Activated naive CD4-positive, alpha-beta T cell treated with anti-CD3 and anti-CD28 coated beads, Interleukin-2, amount 10 ng/mL, durations not matched to agents 7 days and 5 days (primary cell): ENCODE data around the gene LRRC42.
"Not testable (repeated sequence)": the region's sequence is repeated elsewhere in the genome, so short reads cannot be mapped to it uniquely, and the experiment has no call there.

Experiments used
- CTCF ChIA-PET: fragments of 350-600 bp; sonication (Branson Sonifier 250); formaldehyde crosslinking; loops from one replicate; lab custom pipeline; 2021; ENCODE audit warnings: antibody characterized with exemption; lab: Charles Lee
- DNase-seq: peaks from one replicate; pipeline ENCODE4 v3.0.0-alpha.2; 2020
- H3K27ac Mint-ChIP-seq: one replicate; pipeline ENCODE4 v1.8.0; 2021; ENCODE audit warnings: mild to moderate bottlenecking, moderate library complexity, mixed read lengths
- H3K27me3 Mint-ChIP-seq: one replicate; pipeline ENCODE4 v1.8.0; 2021; ENCODE audit warnings: mild to moderate bottlenecking, mixed read lengths
- H3K36me3 Mint-ChIP-seq: one replicate; pipeline ENCODE4 v1.8.0; 2021; ENCODE audit warnings: mixed read lengths
- H3K4me1 Mint-ChIP-seq: one replicate; pipeline ENCODE4 v1.8.0; 2021; ENCODE audit warnings: mixed read lengths
- H3K4me3 Mint-ChIP-seq: one replicate; pipeline ENCODE4 v1.8.0; 2021; ENCODE audit warnings: mild to moderate bottlenecking, moderate library complexity, mixed read lengths
- H3K9me3 Mint-ChIP-seq: one replicate; pipeline ENCODE4 v1.8.0; 2021; ENCODE audit warnings: mixed read lengths

The LRRC42 gene

DNA sequence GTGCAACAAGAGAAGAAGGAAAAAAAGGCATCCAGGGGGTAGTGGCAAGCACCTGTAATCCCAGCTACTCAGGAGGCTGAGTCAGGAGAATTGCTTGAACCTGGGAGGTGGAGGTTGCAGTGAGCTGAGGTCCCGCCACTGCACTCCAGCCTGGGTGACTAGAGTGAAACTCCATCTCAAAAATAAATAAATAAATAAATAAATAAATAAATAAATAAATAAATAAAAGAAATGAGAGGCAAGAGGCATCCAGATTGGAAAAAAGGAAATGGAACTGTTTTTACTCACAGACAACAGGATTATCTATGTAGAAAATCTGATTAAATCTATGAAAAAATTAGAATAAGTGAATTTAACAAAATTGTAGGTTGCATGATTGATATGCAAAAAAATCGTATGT lies 48.4 kb downstream of the LRRC42 start:
- H3K27me3 Mint-ChIP-seq, H3K4me1 Mint-ChIP-seq, DNase-seq, H3K27ac Mint-ChIP-seq, H3K4me3 Mint-ChIP-seq, H3K9me3 Mint-ChIP-seq, CTCF ChIA-PET, H3K36me3 Mint-ChIP-seq: not testable (repeated sequence)

DNA sequence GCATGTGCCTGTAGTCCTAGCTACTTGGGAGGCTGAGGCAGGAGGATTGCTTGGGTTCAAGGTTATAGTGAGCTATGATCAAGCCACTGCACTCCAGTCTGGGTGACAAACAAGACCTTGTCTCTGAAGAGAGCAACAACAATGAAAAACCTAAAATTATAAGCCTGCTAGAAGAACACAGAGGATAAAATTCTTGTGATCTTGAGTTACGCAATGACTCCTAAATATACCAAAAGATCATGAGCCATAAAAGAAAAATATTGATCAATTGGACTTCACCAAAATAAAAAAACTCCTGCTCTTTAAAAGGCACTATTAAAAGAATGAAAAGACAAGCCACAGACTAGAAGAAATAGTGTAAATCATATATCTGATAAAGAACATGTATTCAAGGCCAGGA lies 49.5 kb downstream of the LRRC42 start:
- H3K4me1 Mint-ChIP-seq, result no peaks in the 10 kb centered on the region
- no peak for DNase-seq
- H3K36me3 Mint-ChIP-seq, result no peaks in the 10 kb centered on the region
- peaks cover 4% of the 10 kb centered on the region for H3K27me3 Mint-ChIP-seq
- no peak overlapping the region for H3K4me3 Mint-ChIP-seq
- no peak overlapping the region for H3K27ac Mint-ChIP-seq
- CTCF ChIA-PET, result interaction anchor here (0.8 kb wide), 1 partner anchor 48 kb away, joined by 3 read pairs; no protein-coding TSS in a partner anchor
- no peaks in the 10 kb centered on the region for H3K9me3 Mint-ChIP-seq

DNA sequence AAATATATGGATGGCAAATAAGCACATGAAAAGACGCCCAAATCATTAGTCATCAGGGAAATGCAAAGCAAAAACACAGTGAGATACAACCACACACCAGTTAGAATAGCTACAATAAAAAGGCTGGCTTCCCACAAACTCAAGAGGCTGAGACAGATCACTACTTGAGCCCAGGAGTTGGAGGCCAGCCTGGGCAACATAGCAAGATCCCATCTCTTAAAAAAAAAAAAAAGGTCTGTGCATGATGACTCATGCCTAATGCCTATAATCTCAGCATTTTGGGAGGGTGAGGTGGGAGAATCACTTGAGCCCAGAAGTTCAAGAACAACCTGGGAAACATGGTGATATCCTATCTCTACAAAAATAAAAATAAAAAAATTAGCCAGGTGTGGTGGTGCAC lies 52.1 kb downstream of the LRRC42 start:
- no peak for DNase-seq
- H3K27ac Mint-ChIP-seq, result no peak overlapping the region
- H3K4me3 Mint-ChIP-seq, result no peak overlapping the region
- peaks cover under 1% of the 10 kb centered on the region for H3K9me3 Mint-ChIP-seq
- no peaks in the 10 kb centered on the region for H3K4me1 Mint-ChIP-seq
- CTCF ChIA-PET, result no interaction called here
- no peaks in the 10 kb centered on the region for H3K36me3 Mint-ChIP-seq
- peaks cover 12% of the 10 kb centered on the region for H3K27me3 Mint-ChIP-seq

DNA sequence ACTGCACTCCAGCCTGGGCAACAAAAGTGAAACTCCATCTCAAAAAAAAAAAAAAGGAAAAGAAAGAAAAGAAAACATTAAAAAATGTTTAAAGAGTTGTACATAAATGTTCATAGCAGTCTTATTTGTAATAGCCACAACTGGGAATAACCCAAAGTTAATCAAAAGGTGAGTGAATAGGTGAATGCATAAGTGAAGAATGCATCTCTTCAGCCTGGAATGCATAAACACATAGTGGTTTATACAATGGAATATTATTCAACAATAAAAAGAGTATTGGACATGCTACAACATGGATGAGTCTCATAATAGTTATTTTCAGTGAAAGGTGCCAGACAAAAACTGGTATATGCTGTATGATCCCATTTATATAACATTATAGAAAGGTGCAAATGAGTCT lies 53.8 kb downstream of the LRRC42 start:
- DNase-seq, result no peak
- Mint-ChIP-seq H3K4me3 (no peak overlapping the region), H3K36me3 (no peaks in the 10 kb centered on the region), H3K4me1 (no peaks in the 10 kb centered on the region), H3K27ac (no peak overlapping the region), H3K27me3 (peaks cover 12% of the 10 kb centered on the region), H3K9me3 (peaks cover 2% of the 10 kb centered on the region)
- CTCF ChIA-PET, result no interaction called here

DNA sequence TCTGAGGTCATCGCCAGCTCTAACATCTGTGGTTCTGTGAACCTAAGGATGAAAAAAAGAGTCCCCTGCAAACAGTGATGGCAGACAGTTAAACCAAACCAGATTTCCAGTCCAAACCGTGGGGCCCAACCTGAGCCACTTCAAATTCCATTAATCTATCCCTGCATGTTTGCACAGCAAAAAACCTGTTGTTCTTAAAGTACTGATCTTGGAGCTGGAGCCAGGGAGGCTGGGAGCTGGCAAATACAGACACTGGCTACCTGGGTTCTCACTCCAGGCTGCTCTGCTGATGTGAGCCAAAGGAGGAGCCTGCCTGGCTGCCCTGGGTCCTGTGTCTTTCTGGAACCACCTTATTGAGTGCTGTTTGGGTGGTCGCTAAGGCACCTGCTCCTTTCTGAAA lies 55.4 kb downstream of the LRRC42 start:
- Mint-ChIP-seq H3K27me3 (peaks cover 21% of the 10 kb centered on the region), H3K27ac (no peak overlapping the region), H3K36me3 (no peaks in the 10 kb centered on the region), H3K4me3 (no peak overlapping the region), H3K9me3 (peaks cover 2% of the 10 kb centered on the region), H3K4me1 (no peaks in the 10 kb centered on the region)
- DNase-seq, result no peak
- CTCF ChIA-PET, result no interaction called here

DNA sequence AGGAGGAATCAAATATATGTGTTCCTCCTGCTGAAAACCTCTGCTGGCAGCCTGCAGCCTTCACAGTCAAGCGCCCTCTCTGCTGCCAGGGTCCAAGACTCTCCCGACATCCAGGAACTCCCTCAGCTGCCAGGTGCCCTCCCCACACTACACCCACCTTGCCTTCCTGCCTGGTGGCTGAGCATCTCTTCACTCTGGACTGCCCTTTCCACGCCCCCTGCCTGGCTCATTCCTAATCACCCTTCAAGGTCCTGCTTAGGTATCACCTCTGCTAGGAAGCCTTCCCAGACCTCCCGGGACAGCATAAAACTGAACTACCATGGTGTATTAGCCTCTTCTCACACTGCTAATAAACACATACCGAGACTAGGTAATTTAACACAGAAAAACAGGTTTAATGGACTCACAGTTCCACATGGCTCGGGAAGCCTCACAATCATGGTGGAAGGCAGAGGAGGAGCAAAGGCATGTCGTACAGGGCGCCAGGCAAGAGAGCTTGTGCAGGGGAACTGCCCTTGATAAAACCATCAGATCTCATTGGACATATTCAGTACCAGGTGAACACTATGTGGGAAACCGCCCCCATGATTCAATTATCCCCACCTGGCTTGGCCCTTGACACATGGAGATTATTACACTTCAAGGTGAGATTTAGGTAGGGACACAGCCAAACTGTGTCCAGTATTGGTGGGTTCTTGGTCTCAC lies 56.5 kb downstream of the LRRC42 start:
- Mint-ChIP-seq H3K4me3 (no peak overlapping the region), H3K4me1 (no peaks in the 10 kb centered on the region), H3K36me3 (no peaks in the 10 kb centered on the region), H3K27ac (no peak overlapping the region), H3K9me3 (peaks cover 2% of the 10 kb centered on the region), H3K27me3 (peaks cover 20% of the 10 kb centered on the region)
- no peak for DNase-seq
- CTCF ChIA-PET, result interaction anchor here (1.3 kb wide), 1 partner anchor 142 kb away, joined by 3 read pairs; no protein-coding TSS in a partner anchor

DNA sequence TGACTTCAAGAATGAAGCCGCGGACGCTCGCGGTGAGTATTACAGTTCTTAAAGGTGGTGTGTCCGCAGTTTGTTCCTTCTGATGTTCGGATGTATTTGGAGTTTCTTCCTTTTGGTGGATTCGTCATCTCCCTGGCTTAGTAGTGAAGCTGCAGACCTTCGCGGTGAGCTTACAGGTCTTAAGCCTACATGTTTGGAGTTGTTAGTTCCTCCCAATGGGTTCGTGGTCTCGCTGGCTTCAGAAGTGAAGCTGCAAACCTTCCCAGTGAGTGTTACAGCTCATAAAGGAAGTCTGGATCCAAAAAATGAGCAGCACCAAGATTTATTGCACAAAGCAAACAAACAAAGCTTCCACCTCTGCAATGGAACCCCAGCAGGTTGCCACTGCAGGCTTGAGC lies 57.1 kb downstream of the LRRC42 start:
- Mint-ChIP-seq H3K27ac (no peak overlapping the region), H3K27me3 (peaks cover 20% of the 10 kb centered on the region), H3K36me3 (no peaks in the 10 kb centered on the region), H3K9me3 (peaks cover 2% of the 10 kb centered on the region), H3K4me3 (no peak overlapping the region), H3K4me1 (no peaks in the 10 kb centered on the region)
- DNase-seq, result no peak
- CTCF ChIA-PET, result interaction anchor here (1.3 kb wide), 1 partner anchor 143 kb away, joined by 3 read pairs; no protein-coding TSS in a partner anchor

DNA sequence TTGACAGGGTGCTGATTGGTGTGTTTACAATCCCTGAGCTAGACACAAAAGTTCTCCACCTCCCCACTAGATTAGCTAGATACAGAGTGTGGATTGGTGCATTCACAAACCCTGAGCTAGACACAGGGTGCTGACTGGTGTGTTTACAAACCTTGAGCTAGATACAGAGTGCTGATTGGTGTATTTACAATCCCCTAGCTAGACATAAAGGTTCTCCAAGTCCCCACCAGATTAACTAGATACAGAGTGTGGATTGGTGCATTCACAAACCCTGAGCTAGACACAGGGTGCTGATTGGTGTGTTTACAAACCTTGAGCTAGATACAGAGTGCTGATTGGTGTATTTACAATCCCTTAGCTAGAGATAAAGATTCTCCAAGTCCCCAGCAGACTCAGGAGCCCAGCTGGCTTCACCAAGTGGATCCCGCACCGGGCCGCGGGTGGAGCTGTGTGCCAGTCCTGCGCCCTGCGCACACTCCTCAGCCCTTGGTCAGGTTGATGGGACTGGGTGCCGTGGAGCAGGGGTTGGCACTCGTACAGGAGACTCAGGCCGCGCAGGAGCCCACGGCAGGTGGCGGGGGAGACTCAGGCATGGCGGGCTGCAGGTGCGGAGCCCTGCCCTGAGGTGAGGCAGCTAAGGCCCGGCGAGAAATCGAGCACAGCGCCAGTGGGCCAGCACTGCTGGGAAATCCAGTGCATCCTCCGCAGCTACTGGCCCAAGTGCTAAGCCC lies 57.8 kb downstream of the LRRC42 start:
- not testable (repeated sequence) for H3K9me3 Mint-ChIP-seq, H3K27ac Mint-ChIP-seq
- CTCF ChIA-PET, result interaction anchor here (1.3 kb wide), 1 partner anchor 144 kb away, joined by 3 read pairs; no protein-coding TSS in a partner anchor

DNA sequence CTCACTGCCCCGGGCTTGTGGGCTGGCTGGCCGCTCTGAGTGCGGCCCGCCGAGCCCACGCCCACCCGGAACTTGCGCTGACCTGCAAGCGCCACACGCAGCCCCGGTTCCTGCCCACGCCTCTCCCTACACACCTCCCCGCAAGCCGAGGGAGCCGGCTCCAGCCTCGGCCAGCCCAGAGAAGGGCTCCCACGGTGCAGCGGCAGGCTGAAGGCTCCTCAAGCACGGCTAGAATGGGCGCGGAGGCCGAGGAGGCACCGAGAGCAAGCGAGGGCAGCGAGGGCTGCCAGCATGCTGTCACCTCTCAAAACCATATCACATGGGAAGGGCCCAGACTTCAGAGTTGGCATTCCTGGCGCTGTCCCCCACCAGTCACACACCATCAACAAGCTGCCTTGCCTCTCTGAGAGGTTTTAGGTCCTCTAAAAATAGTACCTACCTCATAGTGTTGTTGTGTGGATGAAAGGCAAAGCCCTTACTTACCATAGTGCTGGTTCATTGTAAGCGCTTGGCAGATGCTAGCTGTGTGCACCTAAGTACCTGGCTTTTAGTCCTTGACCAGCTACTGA lies 58.4 kb downstream of the LRRC42 start:
- Mint-ChIP-seq H3K4me1 (no peaks in the 10 kb centered on the region), H3K27me3 (peaks cover 23% of the 10 kb centered on the region), H3K27ac (no peak overlapping the region), H3K36me3 (no peaks in the 10 kb centered on the region), H3K9me3 (peaks cover 2% of the 10 kb centered on the region), H3K4me3 (no peak overlapping the region)
- CTCF ChIA-PET, result no interaction called here
- no peak for DNase-seq

More for the DNA sequence above, 57.8 kb downstream of the LRRC42 start:
- not testable (repeated sequence) for H3K4me1 Mint-ChIP-seq, H3K36me3 Mint-ChIP-seq, DNase-seq, H3K4me3 Mint-ChIP-seq
- peaks cover 20% of the 10 kb centered on the region for H3K27me3 Mint-ChIP-seq

DNA sequence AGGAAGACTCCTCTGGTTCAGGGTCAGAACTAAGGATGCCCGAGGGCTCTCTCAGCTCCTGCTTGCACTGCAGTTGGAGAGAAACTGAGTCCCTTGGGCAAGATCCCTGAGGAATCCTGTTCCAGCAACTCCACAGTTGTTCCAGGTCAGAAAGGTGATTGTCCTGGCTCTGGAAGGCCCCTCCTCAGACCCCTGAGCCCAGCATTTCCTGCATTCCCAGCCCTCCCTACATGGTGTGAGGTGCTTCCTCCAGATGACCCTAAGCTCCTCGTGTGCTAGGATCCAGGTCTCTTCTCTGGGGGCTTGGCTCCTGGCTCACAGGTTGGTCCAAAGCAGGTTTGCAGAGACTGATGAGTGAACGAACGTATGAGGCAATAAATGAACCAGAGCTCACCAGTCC lies 60.4 kb downstream of the LRRC42 start:
- CTCF ChIA-PET, result no interaction called here
- H3K4me1 Mint-ChIP-seq, result no peaks in the 10 kb centered on the region
- no peak for DNase-seq
- H3K9me3 Mint-ChIP-seq, result peaks cover 2% of the 10 kb centered on the region
- no peak overlapping the region for H3K4me3 Mint-ChIP-seq
- peaks cover 33% of the 10 kb centered on the region for H3K27me3 Mint-ChIP-seq
- no peaks in the 10 kb centered on the region for H3K36me3 Mint-ChIP-seq
- H3K27ac Mint-ChIP-seq, result no peak overlapping the region

DNA sequence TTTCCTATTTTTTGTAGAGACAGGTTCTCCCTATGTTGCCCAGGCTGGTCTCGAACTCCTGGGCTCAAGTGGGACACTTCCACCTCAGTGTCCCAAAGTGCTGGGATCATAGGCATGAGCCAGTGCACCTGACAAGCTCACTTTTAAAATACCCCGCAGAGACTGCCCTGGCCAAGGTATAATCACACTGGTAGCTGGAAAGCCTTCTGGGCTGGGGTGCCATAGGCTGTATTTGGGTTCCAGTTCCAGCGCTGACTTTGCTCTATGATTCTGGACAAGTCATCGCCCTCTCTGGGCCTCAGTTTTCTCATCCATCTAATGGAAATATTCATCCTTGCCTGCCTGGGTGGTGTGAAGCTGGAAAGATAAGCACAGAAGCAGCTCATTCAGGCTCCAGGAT lies 61.5 kb downstream of the LRRC42 start:
- peaks cover 32% of the 10 kb centered on the region for H3K27me3 Mint-ChIP-seq

DNA sequence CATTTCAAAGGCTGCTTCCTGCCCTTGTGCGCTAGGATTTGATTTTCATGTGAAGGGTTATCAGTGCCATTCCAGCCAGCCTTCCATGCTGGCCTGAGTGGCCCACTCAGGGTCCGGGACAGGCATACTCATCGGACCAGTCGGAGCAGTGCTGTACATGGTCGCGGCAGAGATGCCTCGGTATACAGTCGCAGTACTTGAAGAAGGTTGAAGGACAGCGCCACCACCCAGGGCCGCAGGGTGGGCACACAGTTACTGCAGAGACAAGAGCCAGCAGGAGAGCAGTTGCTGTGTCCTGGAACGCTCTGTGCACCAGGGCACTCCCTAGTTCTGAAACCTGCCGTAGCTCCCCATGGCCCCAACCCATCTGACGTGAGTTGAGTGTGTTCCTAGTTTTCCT lies 62.7 kb downstream of the LRRC42 start:
- no peaks in the 10 kb centered on the region for H3K4me1 Mint-ChIP-seq
- no peak for DNase-seq
- H3K27ac Mint-ChIP-seq, result no peak overlapping the region
- H3K4me3 Mint-ChIP-seq, result no peak overlapping the region
- no peaks in the 10 kb centered on the region for H3K9me3 Mint-ChIP-seq
- no peaks in the 10 kb centered on the region for H3K36me3 Mint-ChIP-seq
- CTCF ChIA-PET, result interaction anchor here (0.6 kb wide), 1 partner anchor 559 kb away, joined by 3 read pairs; no protein-coding TSS in a partner anchor
- peaks cover 30% of the 10 kb centered on the region for H3K27me3 Mint-ChIP-seq

More for the DNA sequence above, 61.5 kb downstream of the LRRC42 start:
- no peak overlapping the region for H3K4me3 Mint-ChIP-seq
- H3K36me3 Mint-ChIP-seq, result no peaks in the 10 kb centered on the region
- peaks cover 2% of the 10 kb centered on the region for H3K9me3 Mint-ChIP-seq
- no peaks in the 10 kb centered on the region for H3K4me1 Mint-ChIP-seq
- DNase-seq, result no peak
- CTCF ChIA-PET, result interaction anchor here (1.2 kb wide), 1 partner anchor 146 kb away, joined by 4 read pairs; no protein-coding TSS in a partner anchor
- H3K27ac Mint-ChIP-seq, result no peak overlapping the region

DNA sequence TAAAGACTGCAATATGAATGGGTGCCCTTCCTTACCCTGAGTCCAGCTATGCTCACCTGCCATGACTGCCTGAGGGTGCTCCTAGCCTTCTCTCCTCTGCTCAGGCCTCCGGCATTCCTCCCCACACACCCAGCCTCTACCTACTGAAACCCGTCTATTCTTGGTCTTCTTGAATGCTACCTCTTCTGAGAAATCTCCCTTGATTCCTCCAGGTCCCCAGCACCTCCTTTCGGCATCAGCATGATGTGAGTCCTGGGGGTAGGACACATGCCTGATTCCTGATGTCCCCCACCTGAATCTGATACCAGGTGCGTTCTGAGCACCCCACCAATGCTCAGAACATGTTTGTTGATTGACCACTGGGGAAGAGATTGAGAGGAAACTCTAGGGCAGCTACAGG lies 63.3 kb downstream of the LRRC42 start:
- no peaks in the 10 kb centered on the region for H3K36me3 Mint-ChIP-seq
- H3K27me3 Mint-ChIP-seq, result peaks cover 30% of the 10 kb centered on the region
- no peak overlapping the region for H3K27ac Mint-ChIP-seq
- no peaks in the 10 kb centered on the region for H3K4me1 Mint-ChIP-seq
- no peaks in the 10 kb centered on the region for H3K9me3 Mint-ChIP-seq
- CTCF ChIA-PET, result no interaction called here
- no peak overlapping the region for H3K4me3 Mint-ChIP-seq
- DNase-seq, result no peak

DNA sequence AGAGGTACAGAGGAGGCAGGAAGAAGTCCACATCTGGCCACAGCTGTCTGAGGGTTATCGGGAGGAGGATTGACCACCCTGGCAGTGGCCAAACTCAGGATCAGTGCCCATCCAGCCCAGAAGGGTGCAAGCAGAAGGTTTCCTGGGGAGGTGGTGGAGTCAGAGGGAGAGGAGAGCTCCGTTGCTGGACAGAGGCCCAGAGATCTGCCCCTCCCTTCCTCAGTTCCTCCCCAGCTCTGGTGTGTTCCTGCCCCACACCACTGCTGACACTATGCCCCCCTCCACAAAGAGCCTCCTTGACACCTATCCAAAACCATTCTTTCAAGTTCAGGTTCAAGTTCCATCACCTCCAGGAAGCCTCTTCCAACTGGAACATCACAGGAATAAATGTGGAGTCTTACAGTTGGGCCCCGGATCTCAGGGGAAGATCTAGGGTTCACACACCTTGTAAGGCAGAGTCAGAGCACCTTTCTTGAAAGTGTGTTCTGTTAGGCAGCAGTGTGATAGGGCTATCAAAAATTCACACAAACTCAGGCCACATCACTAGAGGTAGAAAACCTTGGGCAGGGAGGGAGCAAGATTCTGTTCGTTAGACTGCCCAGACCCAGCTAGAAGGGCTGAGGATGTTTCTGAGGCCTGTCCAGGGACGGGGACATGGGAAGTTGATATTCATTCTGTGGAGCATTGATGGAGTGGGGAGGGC lies 64.4 kb downstream of the LRRC42 start:
- H3K4me3 Mint-ChIP-seq, result no peak overlapping the region
- DNase-seq, result no peak
- peaks cover 27% of the 10 kb centered on the region for H3K27me3 Mint-ChIP-seq
- H3K9me3 Mint-ChIP-seq, result no peaks in the 10 kb centered on the region
- CTCF ChIA-PET, result no interaction called here
- no peak overlapping the region for H3K27ac Mint-ChIP-seq
- H3K4me1 Mint-ChIP-seq, result no peaks in the 10 kb centered on the region
- H3K36me3 Mint-ChIP-seq, result no peaks in the 10 kb centered on the region
